GM23338 (cell line): ENCODE results near the gene CPSF4L. TPM values are rescaled to one million over a fixed set of nuclear protein-coding genes. Genes with fewer than 3 reads are reported as not detected.

ENCODE experiments used
- polyA plus RNA-seq: library from polyadenylated mRNA; unstranded; fragments of >200 nt; fragmentation: Nextera tagmentation; extraction: Ambion mirVana; gene quantifications from 2 replicates; pipeline ENCODE4 v1.2.1, GENCODE V29; 2016
- total RNA-seq: library from RNA; depleted of rRNA; stranded (reverse); fragments of >200 nt; shearing (Covaris generic); gene quantifications from 2 replicates; pipeline ENCODE4 v1.2.3, GENCODE V29; 2014; rRNA removed

Gene CPSF4L
- total and polyA plus RNA-seq, 2 experiments from 2014 or later = not detected

Other genes with a start within 250 kb of the CPSF4L start
- gene SLC39A11, start 169.2 kb downstream of the CPSF4L start, total RNA-seq = 9.4 and 18.1 TPM in 2 replicates
- 10.3 and 10.8 TPM in 2 replicates for gene SLC39A11, start 169.2 kb downstream of the CPSF4L start, polyA plus RNA-seq
- gene SSTR2, start 96.9 kb downstream of the CPSF4L start, total RNA-seq = 1.7 and 1.8 TPM in 2 replicates
- gene SSTR2, start 96.9 kb downstream of the CPSF4L start, polyA plus RNA-seq = 1.1 and 1.4 TPM in 2 replicates
- gene COG1, start 68.8 kb downstream of the CPSF4L start, total RNA-seq = 11.9 and 15.0 TPM in 2 replicates
- gene COG1, start 68.8 kb downstream of the CPSF4L start, polyA plus RNA-seq = 25.5 and 26.1 TPM in 2 replicates
- gene CDC42EP4, start 50.1 kb upstream of the CPSF4L start, total RNA-seq = 16.2 and 19.9 TPM in 2 replicates
- gene CDC42EP4, start 50.1 kb upstream of the CPSF4L start, polyA plus RNA-seq = 4.1 and 4.4 TPM in 2 replicates